Esophagus (tissue), 2 donors: Measurements from ENCODE around the gene TIMM13. TPM values are rescaled to one million over a fixed set of nuclear protein-coding genes. Genes with fewer than 3 reads are reported as not detected.
"Not testable (repeated sequence)": the region's sequence is repeated elsewhere in the genome, so short reads cannot be mapped to it uniquely, and the experiment has no call there.

Source experiments
- H3K27ac ChIP-seq, 2 donors: one replicate each; pipeline ENCODE4 v1.5.1; 2013; ENCODE audit warnings: low read depth in 2 of 2, mild to moderate bottlenecking in 2 of 2, inconsistent platforms in 1 of 2, low read length in 1 of 2, moderate library complexity in 1 of 2
- H3K27me3 ChIP-seq, 2 donors: one replicate each; pipeline ENCODE4 v1.6.1; 2013; ENCODE audit warnings: low read length in 2 of 2, control low read depth in 1 of 2, mild to moderate bottlenecking in 1 of 2; ENCODE audit not compliant: insufficient read depth in 2 of 2, control insufficient read depth in 1 of 2
- H3K36me3 ChIP-seq, 2 donors: one replicate each; pipeline ENCODE4 v1.6.1; 2013; ENCODE audit warnings: low read length in 1 of 2; ENCODE audit not compliant: control insufficient read depth in 2 of 2, insufficient read depth in 2 of 2
- H3K4me1 ChIP-seq, 2 donors: one replicate each; pipeline ENCODE4 v1.6.1; 2013; ENCODE audit warnings: low read length in 1 of 2; ENCODE audit not compliant: control insufficient read depth in 2 of 2, insufficient read depth in 2 of 2
- H3K4me3 ChIP-seq, 2 donors: one replicate each; pipeline ENCODE4 v1.5.1; 2013; ENCODE audit warnings: low read length in 2 of 2, mild to moderate bottlenecking in 2 of 2, low read depth in 1 of 2, moderate library complexity in 1 of 2
- H3K9me3 ChIP-seq, 2 donors: one replicate each; pipeline ENCODE4 v1.6.1; 2013; ENCODE audit warnings: mild to moderate bottlenecking in 2 of 2, low read depth in 1 of 2, low read length in 1 of 2, moderate library complexity in 1 of 2; ENCODE audit not compliant: control insufficient read depth in 2 of 2, insufficient read depth in 1 of 2
- WGBS, 2 donors: extraction: QIAGEN DNeasy Blood & Tissue Kit; methylation state at CpG; one replicate each; pipeline ENCODE4 v1.1.7; 2013; 5-methylcytosine and 5-hydroxymethylcytosine counted together
- polyA plus RNA-seq, 2 donors: library from polyadenylated mRNA; stranded (reverse); fragments of 200-250 nt; gene quantifications; one replicate each; pipeline ENCODE4 v1.2.3, GENCODE V29; 2013
- donor health status: healthy with polysubstance abuse.
- donor health status: Bipolar disorder and iron deficiency.

Gene TIMM13
- polyA plus RNA-seq, 2 donors = 52.0 to 86.8 TPM

DNA sequence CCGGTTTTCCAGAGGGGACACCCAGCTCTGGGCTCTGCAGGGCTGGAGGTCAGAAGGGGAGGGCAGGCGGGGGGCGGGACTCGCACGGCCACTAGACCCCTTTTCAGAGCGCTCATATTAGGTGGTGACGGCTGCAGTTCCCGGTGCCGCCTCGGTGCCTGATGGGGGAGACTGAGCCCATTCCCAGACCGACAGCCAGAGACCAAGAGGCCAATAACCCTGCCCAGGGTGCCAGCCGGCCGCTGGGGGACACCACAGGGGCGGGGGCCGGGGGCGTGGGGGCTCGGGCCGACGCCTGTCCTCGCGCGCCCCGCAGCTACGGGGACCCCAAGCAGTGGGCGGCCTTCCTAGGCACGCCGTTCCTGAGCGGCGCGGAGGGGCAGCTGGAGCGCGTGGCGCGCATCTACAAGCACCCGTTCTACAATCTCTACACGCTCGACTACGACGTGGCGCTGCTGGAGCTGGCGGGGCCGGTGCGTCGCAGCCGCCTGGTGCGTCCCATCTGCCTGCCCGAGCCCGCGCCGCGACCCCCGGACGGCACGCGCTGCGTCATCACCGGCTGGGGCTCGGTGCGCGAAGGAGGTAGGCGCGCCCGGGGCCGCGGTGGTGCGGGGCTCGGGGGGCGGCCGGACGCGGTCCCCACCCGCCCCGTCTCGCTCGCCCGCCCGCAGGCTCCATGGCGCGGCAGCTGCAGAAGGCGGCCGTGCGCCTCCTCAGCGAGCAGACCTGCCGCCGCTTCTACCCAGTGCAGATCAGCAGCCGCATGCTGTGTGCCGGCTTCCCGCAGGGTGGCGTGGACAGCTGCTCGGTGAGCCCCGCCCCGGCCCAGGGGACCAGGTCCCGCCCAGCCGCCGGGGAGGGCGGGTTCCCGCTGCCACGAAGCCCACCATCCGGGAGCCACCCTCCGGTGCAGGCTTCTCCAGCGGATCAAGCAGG is 2.4 kb downstream of the TIMM13 start:
- Histone ChIP-seq H3K36me3 (peaks cover 0 to 17% of the 10 kb centered on the region in 2 donors), H3K9me3 (no peaks in the 10 kb centered on the region), H3K27me3 (no peaks in the 10 kb centered on the region), H3K4me1 (peaks cover 10 to 21% of the 10 kb centered on the region in 2 donors), H3K4me3 (no peak overlapping the region), H3K27ac (no peak overlapping the region)
- 58 to 65% methylated on average over 83 to 101 of the region's 101 CpGs for WGBS, 2 donors

- peaks cover 10 to 21% of the 10 kb centered on the region in 2 donors for H3K4me1 ChIP-seq
- H3K36me3 ChIP-seq = peaks cover 0 to 17% of the 10 kb centered on the region in 2 donors
- H3K9me3 ChIP-seq = no peaks in the 10 kb centered on the region
- H3K4me3 ChIP-seq = no peak overlapping the region
- WGBS, 2 donors = 87 to 88% methylated on average over 46 of the region's 46 CpGs
- H3K27me3 ChIP-seq = no peaks in the 10 kb centered on the region
- H3K27ac ChIP-seq = no peak overlapping the region
Measured at GRCh38 chr19:2423915-2424685, 3.3 kb downstream of the TIMM13 start.

DNA sequence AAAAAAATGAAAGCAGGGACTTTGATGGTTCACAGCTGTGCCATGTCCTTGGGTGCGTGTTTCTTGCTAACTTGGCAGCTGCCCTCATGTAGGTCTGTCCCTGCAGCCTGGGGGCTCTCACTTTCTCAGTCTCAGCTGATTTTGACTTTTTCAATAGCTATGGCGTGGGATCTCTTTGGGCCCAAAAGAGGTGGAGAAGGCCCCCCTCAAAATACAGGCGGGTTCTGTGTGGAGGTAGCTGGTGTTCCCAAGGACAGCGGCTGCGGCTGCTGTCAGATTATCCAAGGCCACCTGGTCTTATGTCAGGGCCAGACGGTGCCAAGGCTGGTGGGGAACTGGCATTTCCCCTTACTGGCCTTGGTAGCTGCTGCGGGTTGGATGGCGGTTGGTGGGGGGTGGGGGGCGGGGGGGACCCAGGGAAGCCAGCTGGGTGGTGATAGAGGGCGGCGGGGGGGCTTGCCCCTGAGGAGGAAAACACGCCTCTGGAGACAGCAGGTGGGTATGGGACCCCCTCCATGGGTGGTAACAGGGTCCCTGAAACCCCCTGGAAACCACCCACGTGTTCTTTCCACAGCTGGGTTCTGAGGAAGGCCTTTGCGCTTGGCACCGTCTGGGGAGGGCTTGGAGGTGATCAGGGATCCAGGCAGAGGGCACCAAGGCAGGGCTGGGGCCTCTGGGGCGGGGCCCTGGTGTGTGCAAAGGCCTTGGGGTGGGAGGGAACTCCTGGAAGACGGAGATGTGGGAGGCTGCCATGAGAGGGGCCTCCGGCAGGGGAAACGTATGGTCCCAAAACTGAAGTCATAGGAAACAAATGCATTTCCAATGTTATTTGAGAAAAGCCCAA is 4.1 kb downstream of the TIMM13 start:
- peaks cover 0 to 17% of the 10 kb centered on the region in 2 donors for H3K36me3 ChIP-seq
- H3K4me3 ChIP-seq = no peak overlapping the region
- H3K27ac ChIP-seq = no peak overlapping the region
- 65 to 77% methylated on average over 18 to 19 of the region's 19 CpGs for WGBS, 2 donors
- no peaks in the 10 kb centered on the region for H3K27me3 ChIP-seq
- peaks cover 10 to 14% of the 10 kb centered on the region in 2 donors for H3K4me1 ChIP-seq
- H3K9me3 ChIP-seq = no peaks in the 10 kb centered on the region

DNA sequence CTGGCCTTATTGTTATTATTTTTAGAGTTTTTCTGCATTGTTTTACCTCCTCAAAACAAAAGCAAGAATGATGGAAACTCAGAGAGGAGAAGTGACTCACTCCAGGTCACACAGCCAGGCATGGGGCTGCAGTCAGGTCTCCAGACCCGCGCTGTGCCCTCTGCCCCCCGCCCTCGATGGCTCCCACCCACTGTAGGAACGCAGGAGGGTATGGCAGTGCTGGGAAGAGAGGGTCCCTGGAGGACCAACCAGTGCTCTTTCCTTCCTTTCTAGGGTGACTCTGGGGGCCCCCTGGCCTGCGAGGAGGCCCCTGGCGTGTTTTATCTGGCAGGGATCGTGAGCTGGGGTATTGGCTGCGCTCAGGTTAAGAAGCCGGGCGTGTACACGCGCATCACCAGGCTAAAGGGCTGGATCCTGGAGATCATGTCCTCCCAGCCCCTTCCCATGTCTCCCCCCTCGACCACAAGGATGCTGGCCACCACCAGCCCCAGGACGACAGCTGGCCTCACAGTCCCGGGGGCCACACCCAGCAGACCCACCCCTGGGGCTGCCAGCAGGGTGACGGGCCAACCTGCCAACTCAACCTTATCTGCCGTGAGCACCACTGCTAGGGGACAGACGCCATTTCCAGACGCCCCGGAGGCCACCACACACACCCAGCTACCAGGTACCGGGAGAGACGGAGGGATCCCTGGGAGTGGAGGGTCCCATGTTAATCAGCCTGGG is 5.6 kb downstream of the TIMM13 start:
- WGBS, 2 donors = 88 to 91% methylated on average over 22 to 23 of the region's 23 CpGs
- no peak overlapping the region for H3K4me3 ChIP-seq
- no peaks in the 10 kb centered on the region for H3K27me3 ChIP-seq
- H3K27ac ChIP-seq = no peak overlapping the region
- H3K9me3 ChIP-seq = no peaks in the 10 kb centered on the region
- peaks cover 10 to 12% of the 10 kb centered on the region in 2 donors for H3K4me1 ChIP-seq
- peaks cover 0 to 17% of the 10 kb centered on the region in 2 donors for H3K36me3 ChIP-seq

DNA sequence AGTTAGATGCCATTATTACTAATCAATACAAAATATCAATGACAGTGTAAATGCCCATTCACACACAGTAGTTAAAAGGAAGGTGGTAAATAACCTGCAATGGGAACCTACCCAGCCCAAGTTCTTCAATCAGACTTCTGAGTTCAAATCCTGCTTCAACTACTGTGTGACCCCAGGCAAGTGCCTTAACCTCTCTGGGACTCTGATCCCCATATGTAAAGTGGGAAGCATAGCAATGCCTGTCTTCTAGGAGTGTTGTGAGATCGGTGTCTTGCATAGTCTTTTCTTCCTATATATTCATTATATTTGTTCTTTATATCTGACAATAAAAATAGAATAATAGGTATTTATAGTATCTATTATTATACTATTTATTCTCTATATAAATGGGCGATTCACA is 6.9 kb downstream of the TIMM13 start:
- Histone ChIP-seq H3K27me3 (no peaks in the 10 kb centered on the region), H3K27ac (no peak overlapping the region), H3K36me3 (peaks cover 0 to 8% of the 10 kb centered on the region in 2 donors), H3K4me3 (no peak overlapping the region), H3K4me1 (peaks cover 0 to 4% of the 10 kb centered on the region in 2 donors), H3K9me3 (no peaks in the 10 kb centered on the region)
- 89 to 95% methylated on average over 2 of the region's 2 CpGs for WGBS, 2 donors

- WGBS, 2 donors = 95 to 96% methylated on average over 7 of the region's 7 CpGs
- no peaks in the 10 kb centered on the region for H3K27me3 ChIP-seq
- no peak overlapping the region for H3K4me3 ChIP-seq
- H3K27ac ChIP-seq = no peak overlapping the region
- no peaks in the 10 kb centered on the region for H3K4me1 ChIP-seq
- H3K36me3 ChIP-seq = peaks cover 0 to 3% of the 10 kb centered on the region in 2 donors
- no peaks in the 10 kb centered on the region for H3K9me3 ChIP-seq
Measured at GRCh38 chr19:2419754-2420153, 7.6 kb downstream of the TIMM13 start.

- no peaks in the 10 kb centered on the region for H3K36me3 ChIP-seq
- 85 to 86% methylated on average over 13 of the region's 13 CpGs for WGBS, 2 donors
Measured at GRCh38 chr19:2417881-2418406, 9.4 kb downstream of the TIMM13 start.

GRCh38 chr19:2417436-2417835 is 9.9 kb downstream of the TIMM13 start:
- not testable (repeated sequence) for H3K4me3 ChIP-seq, H3K9me3 ChIP-seq, H3K27me3 ChIP-seq, H3K27ac ChIP-seq, H3K4me1 ChIP-seq, H3K36me3 ChIP-seq
- WGBS, 2 donors = 95 to 97% methylated on average over 8 of the region's 8 CpGs

More at GRCh38 chr19:2417881-2418406, 9.4 kb downstream of the TIMM13 start:
- Histone ChIP-seq H3K9me3 (no peaks in the 10 kb centered on the region), H3K27ac (no peak overlapping the region), H3K4me3 (no peak overlapping the region), H3K27me3 (no peaks in the 10 kb centered on the region), H3K4me1 (no peaks in the 10 kb centered on the region)
